ENCODE measurements around the gene CKMT1B.
"Not testable (repeated sequence)": the region's sequence is repeated elsewhere in the genome, so short reads cannot be mapped to it uniquely, and the experiment has no call there.

Gene CKMT1B

GRCh38 chr15:43593328-43594190, at the start of gene CKMT1B:
TSS of gene CKMT1B (plus strand) at chr15:43594027. CDS start at chr15:43594219, 192 bp downstream.
- DNase-seq (ENCODE audit: low read depth in 2 of 2) = not testable (repeated sequence)

GRCh38 chr15:43544266-43544665, 49.6 kb upstream of the CKMT1B start:
- no peak for DNase-seq (ENCODE audit: low read depth in 2 of 2)

GRCh38 chr15:43545426-43545825, 48.4 kb upstream of the CKMT1B start:
- no peak for DNase-seq (ENCODE audit: low read depth in 2 of 2)

- DNase-seq (ENCODE audit: low read depth in 2 of 2) = no peak
Measured at GRCh38 chr15:43547539-43547938, 46.3 kb upstream of the CKMT1B start.

- DNase-seq (ENCODE audit: low read depth in 2 of 2) = no peak
Measured at GRCh38 chr15:43550527-43551363, 43.1 kb upstream of the CKMT1B start.

- DNase-seq (ENCODE audit: low read depth in 2 of 2) = no peak
Measured at GRCh38 chr15:43552256-43552655, 41.6 kb upstream of the CKMT1B start.

- no peak for DNase-seq (ENCODE audit: low read depth in 2 of 2)
Measured at GRCh38 chr15:43552986-43553385, 40.8 kb upstream of the CKMT1B start.

GRCh38 chr15:43562753-43563152, 31.1 kb upstream of the CKMT1B start:
- DNase-seq (ENCODE audit: low read depth in 2 of 2) = not testable (repeated sequence)

- DNase-seq (ENCODE audit: low read depth in 2 of 2) = not testable (repeated sequence)
Measured at GRCh38 chr15:43563793-43564192, 30.0 kb upstream of the CKMT1B start.

GRCh38 chr15:43566615-43567014, 27.2 kb upstream of the CKMT1B start:
- not testable (repeated sequence) for DNase-seq (ENCODE audit: low read depth in 2 of 2)

- DNase-seq (ENCODE audit: low read depth in 2 of 2) = not testable (repeated sequence)
Measured at GRCh38 chr15:43574607-43575006, 19.2 kb upstream of the CKMT1B start.

- not testable (repeated sequence) for DNase-seq (ENCODE audit: low read depth in 2 of 2)
Measured at GRCh38 chr15:43589778-43590466, 3.9 kb upstream of the CKMT1B start, which contains the start of gene PPIP5K1. TSS of gene PPIP5K1 (minus strand) at chr15:43590208. CDS start at chr15:43584504, 5,704 bp downstream.

- DNase-seq (ENCODE audit: low read depth in 2 of 2) = not testable (repeated sequence)
Measured at GRCh38 chr15:43592841-43593240, 986 bp upstream of the CKMT1B start.

- not testable (repeated sequence) for DNase-seq (ENCODE audit: low read depth in 2 of 2)
Measured at GRCh38 chr15:43599131-43599530, 5.3 kb downstream of the CKMT1B start.

- DNase-seq (ENCODE audit: low read depth in 2 of 2) = not testable (repeated sequence)
Measured at GRCh38 chr15:43600200-43600599, 6.4 kb downstream of the CKMT1B start.

- not testable (repeated sequence) for DNase-seq (ENCODE audit: low read depth in 2 of 2)
Measured at GRCh38 chr15:43602233-43602632, 8.4 kb downstream of the CKMT1B start.

GRCh38 chr15:43617750-43618149, 23.9 kb downstream of the CKMT1B start:
- DNase-seq (ENCODE audit: low read depth in 2 of 2) = not testable (repeated sequence)

GRCh38 chr15:43618700-43619099, 24.9 kb downstream of the CKMT1B start, which contains the start of gene STRC:
TSS of gene STRC (minus strand) at chr15:43618800. CDS start at chr15:43618722, 78 bp downstream.
- DNase-seq (ENCODE audit: low read depth in 2 of 2) = not testable (repeated sequence)

GRCh38 chr15:43622068-43622799, 28.4 kb downstream of the CKMT1B start:
- DNase-seq (ENCODE audit: low read depth in 2 of 2) = not testable (repeated sequence)

GRCh38 chr15:43625106-43625505, 31.3 kb downstream of the CKMT1B start:
- no peak for DNase-seq (ENCODE audit: low read depth in 2 of 2)

- not testable (repeated sequence) for DNase-seq (ENCODE audit: low read depth in 2 of 2)
Measured at GRCh38 chr15:43626937-43627336, 33.1 kb downstream of the CKMT1B start.

Data from stimulated activated CD8-positive, alpha-beta memory T cell treated with anti-CD3 and anti-CD28 coated beads, Interleukin-2, amount 100 ng/mL, for 1 hour (primary cell).